Esophagus squamous epithelium (tissue), 5 donors: Measurements from ENCODE around the gene TNFRSF11A. TPM values are rescaled to one million over a fixed set of nuclear protein-coding genes. Genes with fewer than 3 reads are reported as not detected.

Experiments
- DNase-seq: peaks from one replicate; lab custom pipeline; 2025; lab: John Stamatoyannopoulos, UW
- H3K27ac ChIP-seq, 4 donors: fragments of 200-600 bp; sonication (generic); one replicate each; pipeline ENCODE4 v1.5.1; 2016 to 2019; ENCODE audit warnings: mild to moderate bottlenecking in 1 of 4
- H3K27me3 ChIP-seq, 4 donors: fragments of 200-600 bp; sonication (generic); 1 replicate in 3 of 4; 2 replicates in 1 of 4; pipeline versions ENCODE4 v1.5.1 to v1.6.0; 2017 to 2021; ENCODE audit warnings: antibody characterized with exemption in 1 of 4
- H3K36me3 ChIP-seq, 3 donors: fragments of 200-600 bp; sonication (generic); one replicate each; pipeline ENCODE4 v1.5.1; 2016 to 2019
- H3K4me1 ChIP-seq, 3 donors: fragments of 200-600 bp; sonication (generic); one replicate each; pipeline ENCODE4 v1.5.1; 2017 to 2019
- H3K4me3 ChIP-seq, 4 donors: fragments of 200-600 bp; sonication (generic); 1 replicate in 3 of 4; 2 replicates in 1 of 4; pipeline ENCODE4 v1.5.1; 2016 to 2019; ENCODE audit warnings: mild to moderate bottlenecking in 2 of 4, moderate library complexity in 1 of 4
- H3K9me3 ChIP-seq, 3 donors: fragments of 200-600 bp; sonication (generic); one replicate each; pipeline ENCODE4 v1.5.1; 2016 to 2019
- POLR2A ChIP-seq, 4 donors: fragments of 450-650 bp; IDR thresholded peaks; one replicate each; pipeline ENCODE4 v1.6.1; 2017; ENCODE audit warnings: antibody characterized with exemption in 4 of 4, mild to moderate bottlenecking in 4 of 4, moderate library complexity in 3 of 4
- WGBS, 2 donors: methylation state at CpG; one replicate each; pipeline ENCODE4 v1.1.5; 2018; 5-methylcytosine and 5-hydroxymethylcytosine counted together
- intact Hi-C: fragments of 100-400 bp; cut with DNase I; formaldehyde crosslinking; loops from one replicate; pipeline ENCODE4 v1.15.0; 2022
- total RNA-seq, 4 donors: library from RNA; depleted of rRNA; stranded (reverse); fragments of >200 nt; gene quantifications; one replicate each; pipeline ENCODE4 v1.1.0, GENCODE V29; 2016
- TF ChIP-seq, protein P1 (sequence below), 6 experiments: fragments of 450-650 bp in 4 of 6; fragments of 200-600 bp in 2 of 6; sonication (generic) in 2 of 6; IDR thresholded peaks; one replicate each; pipeline ENCODE4 v1.5.1; 2016 to 2019; ENCODE audit warnings: antibody characterized with exemption in 6 of 6, mild to moderate bottlenecking in 4 of 6, moderate library complexity in 4 of 6
- donor health status: DM: yes; HTN: yes; CAD: no.

The TNFRSF11A gene
- total RNA-seq, 4 donors from 2014 or later, result 1.9 to 5.6 (median 3.6) TPM

DNA sequence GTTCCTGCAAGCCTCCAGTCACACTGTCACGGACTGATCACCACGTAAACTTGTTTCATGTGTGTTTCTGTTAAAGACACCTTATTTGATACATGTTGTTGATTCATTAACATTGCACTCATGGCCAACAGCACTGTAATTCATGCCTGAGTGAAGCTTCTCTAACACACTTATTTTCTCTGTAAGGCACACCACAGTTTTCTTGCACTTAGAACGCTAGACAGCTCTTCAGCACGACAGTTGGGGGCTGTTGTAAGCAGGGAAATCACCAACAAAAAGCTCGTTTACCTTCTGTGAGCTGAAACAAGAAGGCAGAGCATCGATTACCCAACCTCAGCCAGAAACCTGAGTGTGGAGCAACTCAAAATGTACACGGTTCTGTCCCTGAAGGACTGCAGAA lies 28.1 kb downstream of the TNFRSF11A start:
- 80 to 86% methylated on average over 7 of the region's 7 CpGs for WGBS, 2 donors
- no peak for DNase-seq
- H3K9me3 ChIP-seq, result no peaks in the 10 kb centered on the region
- no peaks in the 10 kb centered on the region for H3K27me3 ChIP-seq
- no peak overlapping the region for H3K27ac ChIP-seq
- H3K36me3 ChIP-seq, result no peaks in the 10 kb centered on the region
- no peak overlapping the region for H3K4me3 ChIP-seq
- intact Hi-C loops, result no loop called here
- H3K4me1 ChIP-seq, result no peaks in the 10 kb centered on the region
- TF ChIP-seq, protein P1, sequence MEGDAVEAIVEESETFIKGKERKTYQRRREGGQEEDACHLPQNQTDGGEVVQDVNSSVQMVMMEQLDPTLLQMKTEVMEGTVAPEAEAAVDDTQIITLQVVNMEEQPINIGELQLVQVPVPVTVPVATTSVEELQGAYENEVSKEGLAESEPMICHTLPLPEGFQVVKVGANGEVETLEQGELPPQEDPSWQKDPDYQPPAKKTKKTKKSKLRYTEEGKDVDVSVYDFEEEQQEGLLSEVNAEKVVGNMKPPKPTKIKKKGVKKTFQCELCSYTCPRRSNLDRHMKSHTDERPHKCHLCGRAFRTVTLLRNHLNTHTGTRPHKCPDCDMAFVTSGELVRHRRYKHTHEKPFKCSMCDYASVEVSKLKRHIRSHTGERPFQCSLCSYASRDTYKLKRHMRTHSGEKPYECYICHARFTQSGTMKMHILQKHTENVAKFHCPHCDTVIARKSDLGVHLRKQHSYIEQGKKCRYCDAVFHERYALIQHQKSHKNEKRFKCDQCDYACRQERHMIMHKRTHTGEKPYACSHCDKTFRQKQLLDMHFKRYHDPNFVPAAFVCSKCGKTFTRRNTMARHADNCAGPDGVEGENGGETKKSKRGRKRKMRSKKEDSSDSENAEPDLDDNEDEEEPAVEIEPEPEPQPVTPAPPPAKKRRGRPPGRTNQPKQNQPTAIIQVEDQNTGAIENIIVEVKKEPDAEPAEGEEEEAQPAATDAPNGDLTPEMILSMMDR (IDR thresholded peaks at IDR 0.05), result no peak
- TF ChIP-seq POLR2A (IDR thresholded peaks at IDR 0.05), result no peak

DNA sequence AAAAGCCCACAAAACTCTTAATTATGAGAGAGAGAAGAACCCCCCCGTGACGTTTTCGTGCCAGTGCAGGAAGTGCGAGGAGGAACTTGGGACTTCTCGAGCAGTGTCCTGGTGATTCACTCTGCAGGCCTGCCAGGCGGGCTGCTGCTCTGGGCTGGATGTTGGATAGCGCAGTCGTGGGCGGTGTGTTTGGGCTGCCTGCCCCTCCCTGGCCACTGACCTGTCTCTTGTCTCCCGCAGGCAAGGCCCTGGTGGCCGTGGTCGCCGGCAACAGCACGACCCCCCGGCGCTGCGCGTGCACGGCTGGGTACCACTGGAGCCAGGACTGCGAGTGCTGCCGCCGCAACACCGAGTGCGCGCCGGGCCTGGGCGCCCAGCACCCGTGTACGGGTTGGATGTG lies 29.0 kb downstream of the TNFRSF11A start:
- no peaks in the 10 kb centered on the region for H3K4me1 ChIP-seq
- H3K36me3 ChIP-seq, result no peaks in the 10 kb centered on the region
- no peaks in the 10 kb centered on the region for H3K9me3 ChIP-seq
- no peak for TF ChIP-seq POLR2A (IDR thresholded peaks at IDR 0.05)
- TF ChIP-seq, protein P1 (IDR thresholded peaks at IDR 0.05), result no peak
- H3K27ac ChIP-seq, result no peak overlapping the region
- intact Hi-C loops, result no loop called here
- no peak for DNase-seq
- H3K27me3 ChIP-seq, result no peaks in the 10 kb centered on the region
- no peak overlapping the region for H3K4me3 ChIP-seq
- 77 to 84% methylated on average over 5 to 11 of the region's 29 CpGs for WGBS, 2 donors

DNA sequence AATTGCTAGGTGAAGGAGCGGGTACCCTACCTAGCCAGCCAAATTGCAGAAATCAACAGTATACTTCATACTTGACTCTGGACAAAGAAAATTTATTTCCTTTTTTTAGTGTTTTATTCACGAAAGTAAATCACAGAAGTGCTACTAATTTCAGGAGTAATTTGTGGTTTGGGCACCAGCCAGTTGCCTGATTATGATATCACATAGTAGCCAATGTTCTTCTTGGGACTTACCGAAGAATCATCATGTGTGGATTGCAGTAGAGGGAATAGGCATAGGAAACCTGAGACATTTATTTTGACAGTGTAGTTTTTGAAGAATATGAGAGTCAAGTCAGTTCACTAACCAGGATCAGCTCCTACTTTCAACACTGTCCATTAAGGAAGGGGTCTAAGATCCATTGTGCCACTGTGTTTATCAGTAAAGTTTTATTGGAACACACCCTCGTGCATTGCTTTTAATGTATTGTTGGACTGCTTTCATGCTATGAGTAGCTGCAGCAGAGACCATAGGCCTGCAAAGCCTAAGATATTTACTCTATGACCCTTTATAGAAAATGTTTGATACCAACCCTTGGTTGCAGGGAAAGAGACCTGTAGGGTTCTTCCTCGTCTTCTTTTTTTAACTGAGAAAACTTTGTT lies 32.1 kb downstream of the TNFRSF11A start:
- Histone ChIP-seq H3K4me1 (no peaks in the 10 kb centered on the region), H3K9me3 (no peaks in the 10 kb centered on the region), H3K36me3 (no peaks in the 10 kb centered on the region), H3K27me3 (no peaks in the 10 kb centered on the region), H3K4me3 (no peak overlapping the region), H3K27ac (no peak overlapping the region)
- 67 to 83% methylated on average over 5 of the region's 5 CpGs for WGBS, 2 donors
- TF ChIP-seq, protein P1 (IDR thresholded peaks at IDR 0.05), result no peak
- TF ChIP-seq POLR2A (IDR thresholded peaks at IDR 0.05), result no peak
- intact Hi-C loops, result no loop called here
- DNase-seq, result no peak

DNA sequence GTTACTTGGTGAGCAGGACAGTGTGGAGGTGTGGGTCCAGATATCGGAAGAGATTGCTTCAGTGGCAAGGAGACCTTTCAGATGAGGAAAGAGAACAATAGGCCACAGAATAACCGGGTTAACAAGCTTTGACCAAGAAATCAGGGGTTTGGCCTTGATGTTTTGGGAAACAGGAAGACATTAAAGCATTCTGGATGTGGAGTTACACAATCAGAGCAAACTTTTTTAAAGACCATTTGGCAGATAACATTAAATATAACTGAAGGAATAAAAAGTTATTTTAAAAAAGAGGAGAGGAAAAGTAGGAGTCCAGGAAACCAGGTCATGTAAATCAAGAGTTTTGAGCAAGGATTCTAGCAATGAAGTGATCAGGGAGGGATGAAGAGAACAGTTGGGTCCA lies 35.7 kb downstream of the TNFRSF11A start:
- WGBS, 2 donors, result 49 to 66% methylated on average over 2 of the region's 2 CpGs
- no peak for TF ChIP-seq POLR2A (IDR thresholded peaks at IDR 0.05)
- TF ChIP-seq, protein P1 (IDR thresholded peaks at IDR 0.05), result no peak
- no peak for DNase-seq
- intact Hi-C loops, result no loop called here
- H3K9me3 ChIP-seq, result no peaks in the 10 kb centered on the region
- H3K36me3 ChIP-seq, result no peaks in the 10 kb centered on the region
- no peak overlapping the region for H3K27ac ChIP-seq
- no peaks in the 10 kb centered on the region for H3K27me3 ChIP-seq
- no peak overlapping the region for H3K4me3 ChIP-seq
- no peaks in the 10 kb centered on the region for H3K4me1 ChIP-seq

DNA sequence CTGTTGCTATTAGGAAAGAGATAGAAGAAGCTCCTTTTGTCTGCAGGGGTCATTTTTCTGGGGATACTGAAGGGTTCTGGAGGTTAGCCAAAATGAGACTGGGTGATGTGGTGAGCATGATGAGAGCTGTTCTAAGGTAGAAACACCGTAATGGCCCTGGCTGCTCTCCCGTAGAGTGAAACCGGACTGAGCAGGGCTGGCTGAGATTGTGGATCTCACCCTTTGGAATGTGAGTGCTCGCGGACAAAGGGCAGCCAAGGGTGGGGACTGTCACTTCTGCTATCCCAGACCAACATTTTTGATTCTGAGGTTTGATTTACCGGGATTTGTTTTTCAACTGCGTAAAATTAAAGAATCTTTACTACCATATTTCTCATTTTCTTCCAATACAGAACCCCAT lies 36.2 kb downstream of the TNFRSF11A start:
- no peak overlapping the region for H3K4me3 ChIP-seq
- no peaks in the 10 kb centered on the region for H3K27me3 ChIP-seq
- H3K9me3 ChIP-seq, result no peaks in the 10 kb centered on the region
- WGBS, 2 donors, result 83 to 93% methylated on average over 7 of the region's 7 CpGs
- H3K27ac ChIP-seq, result no peak overlapping the region
- H3K36me3 ChIP-seq, result no peaks in the 10 kb centered on the region
- DNase-seq, result no peak
- intact Hi-C loops, result no loop called here
- TF ChIP-seq POLR2A (IDR thresholded peaks at IDR 0.05), result no peak
- no peaks in the 10 kb centered on the region for H3K4me1 ChIP-seq

DNA sequence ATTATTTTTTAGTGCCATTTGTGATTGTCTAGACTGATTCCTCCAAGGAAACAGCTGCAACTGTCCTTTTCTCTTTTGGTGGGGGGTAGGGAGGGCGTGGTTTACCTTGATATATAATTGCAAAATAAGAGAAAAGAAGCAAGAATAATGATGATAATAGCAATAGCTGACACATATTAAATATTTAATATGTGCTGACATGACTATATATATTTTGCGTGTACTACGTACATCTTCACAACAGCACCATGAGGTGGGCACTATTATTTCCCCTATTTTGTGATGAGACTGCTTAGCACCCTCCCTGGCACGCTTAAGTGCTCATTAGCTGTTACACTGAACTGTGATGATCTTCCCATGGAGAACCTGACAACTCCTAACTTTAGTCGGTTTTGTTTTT lies 39.4 kb downstream of the TNFRSF11A start:
- WGBS, 2 donors, result 81% methylated on average over 5 of the region's 5 CpGs
- H3K4me1 ChIP-seq, result no peaks in the 10 kb centered on the region
- no peaks in the 10 kb centered on the region for H3K27me3 ChIP-seq
- H3K9me3 ChIP-seq, result no peaks in the 10 kb centered on the region
- no peak for DNase-seq
- no peak overlapping the region for H3K4me3 ChIP-seq
- H3K27ac ChIP-seq, result no peak overlapping the region
- intact Hi-C loops, result no loop called here
- TF ChIP-seq, protein P1 (IDR thresholded peaks at IDR 0.05), result no peak
- TF ChIP-seq POLR2A (IDR thresholded peaks at IDR 0.05), result no peak
- H3K36me3 ChIP-seq, result no peaks in the 10 kb centered on the region
